Measurements from ENCODE around the gene TMEM30A.
A peak's percentile ranks its signal among the peaks of the same experiment; 100 is the strongest.

Gene TMEM30A

GRCh38 chr6:75292555-75292954 lies 8.0 kb upstream of the TMEM30A start:
- no peak for DNase-seq (ENCODE audit: low read depth in 2 of 2, low spot score in 1 of 2)

DNA sequence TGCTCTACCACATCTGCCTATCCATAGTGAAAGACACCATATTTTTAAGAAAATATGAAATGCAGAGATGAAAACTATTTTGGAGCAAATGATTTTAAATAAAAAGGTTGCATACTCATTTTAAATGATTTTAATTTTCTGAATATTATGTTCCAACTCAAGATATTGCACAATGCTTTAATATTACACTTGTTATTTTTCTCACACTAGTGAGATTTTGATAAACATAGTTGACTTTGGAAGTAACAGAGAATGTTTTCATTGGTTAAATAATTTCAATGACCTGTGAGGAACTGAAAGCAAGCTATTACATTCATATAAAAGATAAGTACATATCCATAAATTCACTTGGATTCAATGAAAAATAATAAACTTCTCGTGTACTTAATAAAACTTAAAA lies 7.2 kb upstream of the TMEM30A start:
- DNase-seq (ENCODE audit: low read depth in 2 of 2, low spot score in 1 of 2), result no peak

- DNase-seq (ENCODE audit: low read depth in 2 of 2, low spot score in 1 of 2), result no peak
Observed at GRCh38 chr6:75291331-75291730, 6.7 kb upstream of the TMEM30A start.

GRCh38 chr6:75290136-75290945 lies 5.7 kb upstream of the TMEM30A start:
- DNase-seq (ENCODE audit: low read depth in 2 of 2, low spot score in 1 of 2), result no peak

DNA sequence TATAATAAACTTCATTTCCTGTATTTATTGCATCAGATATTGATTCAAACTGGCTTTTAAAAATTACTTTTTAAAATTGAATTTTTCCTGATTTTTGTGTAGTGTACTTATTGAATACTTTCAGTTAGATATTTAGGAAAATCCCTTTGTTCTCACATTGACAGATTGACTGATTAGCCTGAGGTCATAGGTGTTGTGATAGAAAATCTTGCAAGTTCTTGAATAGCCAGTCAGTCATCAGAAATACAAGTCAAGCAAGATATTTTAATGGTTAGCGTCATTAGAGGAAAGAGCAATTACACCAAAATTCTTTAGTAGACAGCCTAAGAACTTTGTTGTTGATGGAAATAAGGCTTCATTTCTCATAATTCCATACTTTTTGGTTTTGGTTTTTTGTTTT lies 3.4 kb upstream of the TMEM30A start:
- no peak for DNase-seq (ENCODE audit: low read depth in 2 of 2, low spot score in 1 of 2)

DNA sequence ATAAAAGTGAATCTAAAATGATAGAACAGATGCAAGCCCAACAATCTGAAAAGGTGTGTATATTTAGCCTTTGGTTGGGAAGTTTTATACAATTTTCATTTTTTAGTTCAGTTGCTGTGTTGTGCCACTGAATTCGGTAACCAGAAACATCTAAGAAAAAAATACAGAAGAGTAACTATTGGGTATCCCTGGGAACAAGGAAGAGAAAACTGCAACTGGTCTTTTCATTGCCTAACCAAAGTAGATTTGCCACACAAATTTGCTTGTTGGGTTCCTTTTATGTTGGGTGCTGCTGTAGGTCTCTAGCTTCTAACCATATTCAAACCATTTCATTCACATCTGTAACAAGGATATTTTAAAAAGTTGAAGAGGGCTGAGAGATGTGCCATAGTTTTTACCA lies 2.8 kb upstream of the TMEM30A start:
- no peak for DNase-seq (ENCODE audit: low read depth in 2 of 2, low spot score in 1 of 2)

DNA sequence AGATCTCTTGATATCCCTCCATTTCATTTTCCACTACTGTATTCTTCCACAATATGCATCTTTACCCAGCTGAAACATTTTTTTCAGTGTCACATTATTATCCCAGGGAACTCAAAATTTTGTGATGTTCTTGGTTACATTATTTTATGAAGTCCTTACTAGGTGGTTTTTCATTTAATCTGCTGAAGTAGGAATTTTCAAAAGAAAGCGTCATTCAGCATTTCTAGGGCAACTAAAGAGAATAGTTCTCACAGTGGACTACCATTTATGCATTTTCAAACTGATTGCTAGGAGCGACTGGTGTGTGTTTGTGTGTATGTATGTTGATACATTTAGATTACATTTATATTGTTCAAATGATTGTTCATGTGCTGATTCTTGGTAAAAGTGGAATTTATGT lies 2.4 kb upstream of the TMEM30A start:
- DNase-seq (ENCODE audit: low read depth in 2 of 2, low spot score in 1 of 2), result no peak

- DNase-seq (ENCODE audit: low read depth in 2 of 2, low spot score in 1 of 2), result no peak
Observed at GRCh38 chr6:75285283-75285639, 669 bp upstream of the TMEM30A start.

GRCh38 chr6:75283907-75284631 lies 523 bp downstream of the TMEM30A start:
- DNase-seq (ENCODE audit: low read depth in 2 of 2, low spot score in 1 of 2), result peak in 1 of 2 donors; percentile 1

GRCh38 chr6:75282706-75283105 lies 1.9 kb downstream of the TMEM30A start:
- no peak for DNase-seq (ENCODE audit: low read depth in 2 of 2, low spot score in 1 of 2)

DNA sequence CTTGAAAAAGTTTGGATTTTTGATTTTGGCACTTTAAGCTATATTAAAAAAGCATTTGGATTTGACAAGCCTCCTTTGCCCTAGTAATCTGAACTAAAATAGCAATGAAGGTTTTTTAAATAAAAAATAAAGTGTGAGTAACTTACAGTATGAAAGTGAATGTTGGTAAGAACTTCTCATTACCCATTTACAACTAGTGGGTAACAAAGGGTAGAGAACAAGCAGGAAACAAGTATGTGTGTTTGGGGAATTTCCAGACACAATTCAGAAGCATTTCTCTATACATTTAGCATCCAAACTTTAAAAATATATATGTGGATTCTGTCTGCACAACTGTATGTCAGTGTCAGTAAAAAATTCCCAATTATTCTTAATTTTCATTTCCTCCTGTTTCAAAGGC lies 2.9 kb downstream of the TMEM30A start:
- no peak for DNase-seq (ENCODE audit: low read depth in 2 of 2, low spot score in 1 of 2)

GRCh38 chr6:75280131-75280855 lies 4.3 kb downstream of the TMEM30A start:
- no peak for DNase-seq (ENCODE audit: low read depth in 2 of 2, low spot score in 1 of 2)

DNA sequence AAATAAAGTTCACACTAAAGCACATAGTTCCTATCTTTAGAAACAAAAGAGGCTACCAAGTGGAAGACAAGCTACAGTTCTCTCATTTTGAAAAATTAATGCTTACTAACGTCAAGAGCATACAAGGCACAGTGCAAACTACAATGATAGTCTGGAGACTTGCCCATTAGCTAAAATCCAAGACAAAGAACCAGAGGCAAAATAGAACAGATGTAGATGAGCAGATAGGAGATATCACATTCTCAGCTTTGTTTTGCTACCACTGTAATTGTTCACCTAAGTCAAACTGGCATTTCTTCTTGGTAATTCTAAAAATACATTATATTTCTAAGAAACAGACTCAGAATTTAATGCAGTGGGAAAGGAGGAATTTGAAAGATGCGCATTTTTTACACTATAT lies 5.2 kb downstream of the TMEM30A start:
- no peak for DNase-seq (ENCODE audit: low read depth in 2 of 2, low spot score in 1 of 2)

DNA sequence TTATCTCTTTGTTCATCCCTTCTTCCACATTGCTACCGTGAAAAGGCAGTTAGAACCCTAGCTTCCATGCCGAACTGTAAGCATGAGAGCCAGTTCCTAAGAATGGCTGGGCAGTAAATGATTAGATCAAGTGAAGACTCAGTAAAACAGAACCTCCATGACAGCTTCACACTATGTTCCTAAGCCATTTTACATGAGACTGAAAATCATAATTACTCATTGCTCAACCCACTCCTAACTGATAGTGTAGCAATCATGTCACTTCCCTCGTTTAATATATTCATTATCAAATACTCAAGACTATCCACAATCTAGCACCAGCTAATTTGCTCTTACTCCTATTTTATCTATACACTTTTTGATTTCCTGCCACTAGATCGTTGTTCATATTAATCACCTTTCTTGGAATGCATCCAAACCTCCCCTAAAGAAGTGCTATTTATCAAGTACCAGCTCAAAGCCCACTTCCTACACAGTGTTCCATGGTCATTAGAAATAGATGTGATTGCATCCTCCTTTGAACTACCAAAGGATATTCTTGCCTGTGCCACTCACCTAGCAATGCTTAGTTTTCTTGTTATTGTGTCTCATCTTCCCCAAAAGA lies 6.0 kb downstream of the TMEM30A start:
- DNase-seq (ENCODE audit: low read depth in 2 of 2, low spot score in 1 of 2), result no peak

GRCh38 chr6:75275067-75275466 lies 9.5 kb downstream of the TMEM30A start:
- DNase-seq (ENCODE audit: low read depth in 2 of 2, low spot score in 1 of 2), result no peak

GRCh38 chr6:75273009-75273408 lies 11.6 kb downstream of the TMEM30A start:
- no peak for DNase-seq (ENCODE audit: low read depth in 2 of 2, low spot score in 1 of 2)

GRCh38 chr6:75272145-75272840 lies 12.3 kb downstream of the TMEM30A start:
- DNase-seq (ENCODE audit: low read depth in 2 of 2, low spot score in 1 of 2), result no peak

- DNase-seq (ENCODE audit: low read depth in 2 of 2, low spot score in 1 of 2), result no peak
Observed at GRCh38 chr6:75268988-75269354, 15.6 kb downstream of the TMEM30A start.

- DNase-seq (ENCODE audit: low read depth in 2 of 2, low spot score in 1 of 2), result no peak
Observed at GRCh38 chr6:75268121-75268987, 16.2 kb downstream of the TMEM30A start.

DNA sequence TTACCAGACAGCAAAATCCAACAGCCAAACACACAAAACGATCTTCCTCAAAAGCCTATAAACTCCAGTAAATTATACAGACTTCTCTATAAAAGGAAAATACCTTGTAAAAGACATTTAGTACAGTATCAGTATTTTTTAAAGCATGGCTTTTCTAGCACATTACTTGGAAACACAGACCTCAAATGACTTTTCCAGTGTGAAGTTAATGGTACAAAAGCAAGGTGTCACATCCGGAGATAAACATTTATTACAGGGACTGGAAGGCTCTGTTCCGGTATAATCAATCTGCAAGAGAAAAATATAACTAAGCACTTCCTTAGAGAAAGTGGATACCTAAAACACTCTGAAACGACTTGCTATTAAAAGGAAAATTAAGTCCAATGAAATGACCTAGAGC lies 17.1 kb downstream of the TMEM30A start:
- DNase-seq (ENCODE audit: low read depth in 2 of 2, low spot score in 1 of 2), result no peak

Data from stimulated activated CD8-positive, alpha-beta memory T cell treated with anti-CD3 and anti-CD28 coated beads, Interleukin-4, amount 100 ng/mL, for 1 hour (primary cell).